ENCODE results near the gene STARD9. TPM values are rescaled to one million over a fixed set of nuclear protein-coding genes. Genes with fewer than 3 reads are reported as not detected.

The STARD9 gene
- total RNA-seq, 1 donor from 2014 or later: 1.6 TPM

- Histone ChIP-seq H3K4me3 (ENCODE audit: low read depth, low read length) (no peak overlapping the region), H3K27me3 (ENCODE audit: control insufficient read depth, insufficient read depth, low read length) (no peaks in the 10 kb centered on the region), H3K36me3 (ENCODE audit: control insufficient read depth, insufficient read depth, low read length) (no peaks in the 10 kb centered on the region)
- DNase-seq (ENCODE audit: low read depth) (no peak), FAIRE-seq (no peak)
- TF ChIP-seq, protein P1, sequence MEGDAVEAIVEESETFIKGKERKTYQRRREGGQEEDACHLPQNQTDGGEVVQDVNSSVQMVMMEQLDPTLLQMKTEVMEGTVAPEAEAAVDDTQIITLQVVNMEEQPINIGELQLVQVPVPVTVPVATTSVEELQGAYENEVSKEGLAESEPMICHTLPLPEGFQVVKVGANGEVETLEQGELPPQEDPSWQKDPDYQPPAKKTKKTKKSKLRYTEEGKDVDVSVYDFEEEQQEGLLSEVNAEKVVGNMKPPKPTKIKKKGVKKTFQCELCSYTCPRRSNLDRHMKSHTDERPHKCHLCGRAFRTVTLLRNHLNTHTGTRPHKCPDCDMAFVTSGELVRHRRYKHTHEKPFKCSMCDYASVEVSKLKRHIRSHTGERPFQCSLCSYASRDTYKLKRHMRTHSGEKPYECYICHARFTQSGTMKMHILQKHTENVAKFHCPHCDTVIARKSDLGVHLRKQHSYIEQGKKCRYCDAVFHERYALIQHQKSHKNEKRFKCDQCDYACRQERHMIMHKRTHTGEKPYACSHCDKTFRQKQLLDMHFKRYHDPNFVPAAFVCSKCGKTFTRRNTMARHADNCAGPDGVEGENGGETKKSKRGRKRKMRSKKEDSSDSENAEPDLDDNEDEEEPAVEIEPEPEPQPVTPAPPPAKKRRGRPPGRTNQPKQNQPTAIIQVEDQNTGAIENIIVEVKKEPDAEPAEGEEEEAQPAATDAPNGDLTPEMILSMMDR (IDR thresholded peaks at IDR 0.05; ENCODE audit: insufficient read depth, low read length, severe bottlenecking): no peak
Observed at GRCh38 chr15:42612367-42612912, 37.0 kb downstream of the STARD9 start.

DNA sequence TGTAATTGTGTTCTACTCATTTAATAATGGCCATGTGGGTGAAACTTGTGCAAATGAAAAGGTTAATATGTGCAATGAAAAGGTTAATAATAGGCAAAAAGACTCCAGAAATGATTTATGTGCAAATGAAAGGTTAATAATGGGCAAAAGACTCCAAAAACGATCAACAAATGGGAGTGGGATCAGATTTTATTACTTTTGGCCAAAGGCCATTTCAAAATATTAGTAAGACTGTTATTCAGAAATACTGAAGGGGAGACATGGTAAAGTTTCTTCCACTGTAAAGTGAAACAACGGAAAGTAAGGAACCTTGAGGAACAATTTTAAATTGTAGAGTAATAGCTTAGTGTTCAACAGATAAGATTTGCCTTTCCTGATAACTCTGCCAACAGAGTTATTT, 40.7 kb downstream of the STARD9 start:
- H3K4me3 ChIP-seq (ENCODE audit: low read depth, low read length): no peak overlapping the region
- TF ChIP-seq, protein P1 (IDR thresholded peaks at IDR 0.05; ENCODE audit: insufficient read depth, low read length, severe bottlenecking): no peak
- DNase-seq (ENCODE audit: low read depth) (no peak), FAIRE-seq (no peak)
- H3K36me3 ChIP-seq (ENCODE audit: control insufficient read depth, insufficient read depth, low read length): no peaks in the 10 kb centered on the region
- no peaks in the 10 kb centered on the region for H3K27me3 ChIP-seq (ENCODE audit: control insufficient read depth, insufficient read depth, low read length)

DNA sequence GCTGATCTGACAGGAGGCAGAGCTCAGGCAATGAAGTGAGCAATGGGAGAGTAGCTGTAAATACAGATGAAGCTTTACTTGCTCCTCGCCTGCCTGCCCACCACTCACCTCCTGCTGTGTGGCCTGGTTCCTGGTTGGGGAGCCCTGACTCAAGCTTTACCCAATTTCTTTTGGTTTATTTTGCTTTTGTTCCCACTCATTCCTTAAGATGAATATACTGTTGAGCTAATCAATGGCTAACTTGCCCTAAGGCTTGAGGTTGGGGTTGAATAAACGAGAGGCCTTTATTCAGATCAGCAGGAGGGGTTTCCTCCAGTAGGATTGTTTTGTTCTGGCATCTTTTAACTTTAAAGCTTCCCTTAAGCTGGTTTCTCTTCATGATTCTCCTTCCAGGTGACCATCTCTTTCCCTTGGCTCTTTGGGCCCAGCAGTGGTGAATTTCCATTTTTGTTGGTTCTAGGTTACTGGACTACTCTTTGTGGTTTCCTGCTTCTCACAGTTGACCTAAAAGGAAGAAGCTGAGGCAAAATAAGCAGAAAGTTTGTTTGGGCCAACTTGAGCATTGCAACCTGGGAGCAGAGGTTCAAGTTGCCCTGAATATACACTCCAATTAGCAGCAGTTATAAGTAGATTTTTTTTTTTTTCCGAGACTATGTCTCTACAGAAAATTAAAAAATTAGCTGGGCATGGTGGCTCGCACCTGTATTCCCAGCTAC, 44.4 kb downstream of the STARD9 start:
- DNase-seq (ENCODE audit: low read depth) (no peak), FAIRE-seq (no peak)
- Histone ChIP-seq H3K27me3 (ENCODE audit: control insufficient read depth, insufficient read depth, low read length) (no peaks in the 10 kb centered on the region), H3K36me3 (ENCODE audit: control insufficient read depth, insufficient read depth, low read length) (no peaks in the 10 kb centered on the region), H3K4me3 (ENCODE audit: low read depth, low read length) (no peak overlapping the region)
- TF ChIP-seq, protein P1 (IDR thresholded peaks at IDR 0.05; ENCODE audit: insufficient read depth, low read length, severe bottlenecking): no peak

DNA sequence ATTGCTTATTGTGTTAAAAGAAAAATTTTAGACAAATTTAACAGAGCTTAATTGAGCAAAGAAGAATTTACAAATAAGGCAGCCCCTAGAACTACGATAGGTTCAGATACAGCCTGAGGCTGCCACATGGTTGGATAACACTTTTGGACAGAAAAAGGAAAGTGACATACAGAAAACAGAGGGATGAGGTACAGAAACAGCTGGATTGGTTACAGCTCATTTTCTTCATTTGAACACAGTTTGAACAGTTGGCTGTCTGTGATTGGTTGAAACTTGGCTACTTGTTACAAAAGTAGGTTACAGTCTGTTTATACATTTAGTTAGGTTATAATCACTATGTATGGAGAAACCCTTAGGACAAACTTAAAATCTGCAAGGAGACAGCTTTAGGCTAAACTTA, 46.0 kb downstream of the STARD9 start:
- TF ChIP-seq, protein P1 (IDR thresholded peaks at IDR 0.05; ENCODE audit: insufficient read depth, low read length, severe bottlenecking): no peak
- H3K27me3 ChIP-seq (ENCODE audit: control insufficient read depth, insufficient read depth, low read length): no peaks in the 10 kb centered on the region
- DNase-seq (ENCODE audit: low read depth) (no peak), FAIRE-seq (no peak)
- no peak overlapping the region for H3K4me3 ChIP-seq (ENCODE audit: low read depth, low read length)
- H3K36me3 ChIP-seq (ENCODE audit: control insufficient read depth, insufficient read depth, low read length): no peaks in the 10 kb centered on the region

DNA sequence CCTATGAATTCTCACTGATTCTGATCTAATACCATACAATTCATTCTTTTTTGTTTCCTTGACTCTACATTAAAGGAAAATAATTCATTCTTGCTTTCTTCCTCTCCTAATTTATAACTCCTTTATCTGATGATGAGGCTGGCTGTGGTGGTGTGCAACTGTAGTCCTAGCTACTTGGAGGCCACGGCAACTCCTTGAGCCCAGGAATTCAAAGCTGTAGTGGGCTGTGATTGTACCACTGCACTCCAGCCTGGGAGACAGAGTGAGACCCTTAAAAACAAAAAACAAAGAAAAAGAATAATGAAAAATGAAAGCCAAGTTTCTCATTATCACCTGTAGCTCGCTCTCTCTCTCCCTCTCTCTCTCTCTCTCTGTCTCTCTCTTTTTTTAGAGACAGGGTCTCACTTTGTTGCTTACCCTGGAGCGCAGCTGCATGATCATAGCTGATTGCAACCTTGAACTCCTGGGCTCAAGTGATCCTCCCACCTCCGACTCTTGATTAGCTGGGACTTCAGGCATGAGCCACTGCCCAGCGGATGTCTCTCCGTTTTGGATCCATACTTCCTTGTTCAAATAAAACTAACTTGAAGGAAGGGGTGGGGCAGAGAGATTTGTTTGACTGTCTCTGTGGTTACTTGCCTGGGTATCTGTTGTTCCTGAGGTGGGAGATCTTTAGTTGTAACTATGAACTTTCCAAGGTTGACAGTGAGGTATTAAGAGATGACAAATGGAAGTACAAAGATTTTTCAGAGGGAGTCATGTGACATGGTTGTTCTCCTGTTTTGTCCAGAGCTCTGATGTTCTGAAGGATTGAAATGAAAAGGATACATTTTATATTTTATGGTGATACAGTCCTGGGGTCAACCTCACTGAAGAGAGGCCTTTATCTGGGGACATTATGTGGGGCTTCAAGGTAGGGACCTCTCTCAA, 46.9 kb downstream of the STARD9 start:
- TF ChIP-seq, protein P1 (IDR thresholded peaks at IDR 0.05; ENCODE audit: insufficient read depth, low read length, severe bottlenecking): no peak
- Histone ChIP-seq H3K4me3 (ENCODE audit: low read depth, low read length) (no peak overlapping the region), H3K27me3 (ENCODE audit: control insufficient read depth, insufficient read depth, low read length) (no peaks in the 10 kb centered on the region), H3K36me3 (ENCODE audit: control insufficient read depth, insufficient read depth, low read length) (no peaks in the 10 kb centered on the region)
- no peak for FAIRE-seq
- peak; percentile 13 for DNase-seq (ENCODE audit: low read depth)
